ENCODE data around the gene MEGF11. TPM values are rescaled to one million over a fixed set of nuclear protein-coding genes. Genes with fewer than 3 reads are reported as not detected.

MEGF11 gene
- total RNA-seq, 6 experiments from 2014 or later, result not detected

DNA sequence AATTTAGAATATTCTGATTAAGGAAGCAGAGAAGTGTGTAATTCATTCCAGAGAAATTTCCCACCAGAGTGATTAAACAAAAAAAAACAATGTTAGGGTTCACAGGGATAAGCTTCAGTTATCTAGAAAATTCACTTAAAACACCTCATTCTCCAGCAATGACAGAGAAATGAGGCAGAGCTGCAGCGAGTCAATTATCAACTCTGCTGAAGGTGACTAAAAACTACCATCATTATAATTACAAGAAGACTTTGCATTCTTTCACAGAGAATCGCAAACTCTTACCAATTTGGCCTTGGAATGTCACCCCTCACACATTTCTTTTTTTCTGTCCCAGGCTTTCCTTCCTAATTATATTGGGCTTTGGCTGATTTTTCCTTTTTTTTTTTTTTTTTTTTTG, 267.1 kb downstream of the MEGF11 start:
- Mint-ChIP-seq H3K4me3 (no peak overlapping the region), H3K4me1 (ENCODE audit: low read depth) (no peaks in the 10 kb centered on the region), H3K36me3 (ENCODE audit: low read depth) (no peaks in the 10 kb centered on the region), H3K27me3 (ENCODE audit: insufficient read depth) (peaks cover 68% of the 10 kb centered on the region), H3K27ac (no peak overlapping the region), H3K9me3 (no peaks in the 10 kb centered on the region)
- no peak for DNase-seq
- TF ChIP-seq, protein P1, sequence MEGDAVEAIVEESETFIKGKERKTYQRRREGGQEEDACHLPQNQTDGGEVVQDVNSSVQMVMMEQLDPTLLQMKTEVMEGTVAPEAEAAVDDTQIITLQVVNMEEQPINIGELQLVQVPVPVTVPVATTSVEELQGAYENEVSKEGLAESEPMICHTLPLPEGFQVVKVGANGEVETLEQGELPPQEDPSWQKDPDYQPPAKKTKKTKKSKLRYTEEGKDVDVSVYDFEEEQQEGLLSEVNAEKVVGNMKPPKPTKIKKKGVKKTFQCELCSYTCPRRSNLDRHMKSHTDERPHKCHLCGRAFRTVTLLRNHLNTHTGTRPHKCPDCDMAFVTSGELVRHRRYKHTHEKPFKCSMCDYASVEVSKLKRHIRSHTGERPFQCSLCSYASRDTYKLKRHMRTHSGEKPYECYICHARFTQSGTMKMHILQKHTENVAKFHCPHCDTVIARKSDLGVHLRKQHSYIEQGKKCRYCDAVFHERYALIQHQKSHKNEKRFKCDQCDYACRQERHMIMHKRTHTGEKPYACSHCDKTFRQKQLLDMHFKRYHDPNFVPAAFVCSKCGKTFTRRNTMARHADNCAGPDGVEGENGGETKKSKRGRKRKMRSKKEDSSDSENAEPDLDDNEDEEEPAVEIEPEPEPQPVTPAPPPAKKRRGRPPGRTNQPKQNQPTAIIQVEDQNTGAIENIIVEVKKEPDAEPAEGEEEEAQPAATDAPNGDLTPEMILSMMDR (IDR thresholded peaks at IDR 0.05), result no peak

DNA sequence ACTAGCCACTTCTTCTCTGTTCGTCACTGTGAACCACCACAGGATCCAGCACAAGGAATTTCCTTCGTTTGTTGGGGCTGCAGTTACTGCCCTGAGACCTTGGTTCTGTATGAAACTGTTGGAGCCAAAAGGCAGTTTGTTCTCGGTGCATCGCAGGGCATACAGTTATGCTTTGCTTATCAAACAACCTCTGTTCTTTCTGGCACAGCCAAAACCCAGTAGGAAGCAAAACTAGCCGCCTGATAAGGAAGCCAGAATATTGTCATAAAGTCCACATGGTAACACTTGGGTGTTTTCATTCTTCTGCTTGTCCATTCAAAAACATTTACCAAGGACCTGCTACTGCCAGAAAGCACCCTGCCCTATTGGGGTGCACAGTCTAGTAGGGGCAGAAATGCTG, 268.2 kb downstream of the MEGF11 start:
- no peak overlapping the region for H3K4me3 Mint-ChIP-seq
- no peaks in the 10 kb centered on the region for H3K36me3 Mint-ChIP-seq (ENCODE audit: low read depth)
- TF ChIP-seq, protein P1 (IDR thresholded peaks at IDR 0.05), result no peak
- peaks cover 69% of the 10 kb centered on the region for H3K27me3 Mint-ChIP-seq (ENCODE audit: insufficient read depth)
- no peak for DNase-seq
- peaks cover 6% of the 10 kb centered on the region for H3K4me1 Mint-ChIP-seq (ENCODE audit: low read depth)
- H3K27ac Mint-ChIP-seq, result no peak overlapping the region
- no peaks in the 10 kb centered on the region for H3K9me3 Mint-ChIP-seq

DNA sequence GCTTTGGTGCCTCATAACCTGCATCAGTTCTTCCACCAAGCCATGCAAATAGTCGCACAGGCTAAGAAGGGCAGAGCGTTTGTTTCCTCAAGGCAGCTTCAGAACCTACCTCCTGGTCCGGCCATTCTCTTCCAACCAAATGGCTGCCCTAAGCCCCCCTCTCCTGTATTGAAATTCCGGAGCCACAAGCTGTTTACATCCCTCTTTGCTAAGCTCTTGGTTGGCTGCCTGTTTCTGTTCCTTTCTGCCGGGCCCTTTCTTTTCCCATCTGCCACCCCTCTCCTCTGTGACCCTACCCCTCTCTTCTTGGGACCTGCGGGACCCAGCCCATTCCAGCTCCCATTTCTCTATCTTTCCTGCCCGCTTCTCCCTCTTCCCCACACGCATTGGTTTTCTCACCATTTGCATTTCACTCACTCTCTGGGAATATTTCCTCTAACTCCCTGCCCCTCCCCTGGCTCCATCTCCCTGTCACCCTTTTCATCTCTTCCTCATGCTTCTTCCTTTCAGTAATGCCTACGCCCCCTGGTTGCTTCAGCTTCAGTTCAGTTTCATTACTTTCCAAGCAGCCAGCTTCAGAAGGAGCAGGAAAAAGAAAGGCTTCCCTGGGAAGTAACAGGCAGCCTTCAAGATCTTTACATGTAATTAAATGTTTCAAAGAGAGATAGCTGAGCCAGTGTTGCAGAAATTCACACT, 270.8 kb downstream of the MEGF11 start:
- Mint-ChIP-seq H3K4me1 (ENCODE audit: low read depth) (peaks cover 6% of the 10 kb centered on the region), H3K27me3 (ENCODE audit: insufficient read depth) (peaks cover 46% of the 10 kb centered on the region), H3K4me3 (no peak overlapping the region), H3K27ac (no peak overlapping the region), H3K36me3 (ENCODE audit: low read depth) (no peaks in the 10 kb centered on the region), H3K9me3 (no peaks in the 10 kb centered on the region)
- no peak for DNase-seq
- TF ChIP-seq, protein P1 (IDR thresholded peaks at IDR 0.05), result no peak

DNA sequence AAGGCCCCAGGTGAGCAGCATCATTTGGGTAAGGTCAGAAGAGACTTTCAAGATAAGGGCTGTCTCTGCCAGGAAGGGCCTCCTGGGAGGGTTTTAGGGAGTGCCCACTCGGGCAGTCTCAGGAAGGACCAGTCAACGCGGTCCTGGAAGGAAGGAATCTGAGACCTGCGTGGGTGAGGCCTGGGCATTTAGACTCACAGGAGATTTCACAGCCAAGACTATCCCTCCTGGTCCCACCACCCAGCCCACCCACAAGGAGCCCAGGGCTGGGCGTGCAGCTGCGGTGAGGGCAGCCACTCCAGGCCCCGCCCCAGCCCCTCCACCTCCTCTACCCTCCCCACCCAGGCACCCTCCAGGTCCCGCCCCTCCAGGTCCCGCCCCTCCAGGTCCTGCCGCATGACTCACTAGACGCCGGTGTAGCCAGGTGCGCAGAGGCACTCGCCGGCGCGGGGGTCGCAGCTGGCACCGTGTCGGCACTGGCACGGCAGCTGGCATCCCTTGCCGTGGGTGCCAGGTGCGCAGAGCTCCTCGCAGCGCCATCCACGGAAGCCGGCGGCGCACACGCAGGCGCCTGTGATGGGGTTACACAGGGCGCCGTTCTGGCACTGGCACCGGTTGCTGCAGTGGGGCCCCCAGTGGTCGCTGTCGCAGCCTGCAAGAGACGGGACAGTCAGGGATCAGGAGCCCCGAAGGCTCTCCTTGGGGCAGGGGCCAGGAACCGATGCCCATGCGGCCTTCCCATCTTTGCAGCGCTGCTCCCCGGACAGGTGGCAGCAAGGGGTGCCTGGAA, 271.5 kb downstream of the MEGF11 start:
- no peak for DNase-seq
- Mint-ChIP-seq H3K27ac (no peak overlapping the region), H3K27me3 (ENCODE audit: insufficient read depth) (peaks cover 43% of the 10 kb centered on the region), H3K9me3 (no peaks in the 10 kb centered on the region), H3K36me3 (ENCODE audit: low read depth) (no peaks in the 10 kb centered on the region), H3K4me3 (no peak overlapping the region), H3K4me1 (ENCODE audit: low read depth) (peaks cover 6% of the 10 kb centered on the region)
- TF ChIP-seq, protein P1 (IDR thresholded peaks at IDR 0.05), result no peak

DNA sequence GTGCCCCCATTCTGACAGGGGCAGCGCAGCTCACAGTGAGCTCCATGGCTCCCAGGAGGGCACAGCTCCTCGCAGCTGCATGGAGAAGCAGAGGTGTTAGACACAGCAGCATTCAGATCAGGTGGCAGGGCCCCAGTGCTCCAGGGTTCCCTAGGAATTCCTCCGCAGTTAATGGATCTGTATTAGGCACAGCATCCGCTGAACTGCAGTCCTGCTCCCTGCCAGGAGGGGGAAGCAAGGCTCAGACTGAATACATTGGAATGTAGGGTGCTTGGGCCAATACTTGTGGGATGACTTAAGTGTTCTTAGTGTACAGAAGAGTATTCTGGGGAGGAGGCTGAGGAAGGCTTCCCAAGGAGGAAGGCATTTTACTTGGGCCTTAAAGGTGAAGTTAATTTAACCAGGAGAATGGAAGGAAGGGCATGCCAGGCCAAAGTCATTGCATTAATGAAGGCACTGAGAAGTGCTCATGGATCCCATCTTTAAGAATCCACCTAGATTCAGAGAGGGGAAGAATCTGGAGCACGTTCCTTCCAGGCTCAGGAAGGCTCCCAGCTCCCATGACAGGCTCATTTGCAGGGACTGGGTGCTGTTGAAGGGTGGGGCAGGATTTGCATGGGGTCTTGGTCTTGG, 272.6 kb downstream of the MEGF11 start:
- TF ChIP-seq, protein P1 (IDR thresholded peaks at IDR 0.05), result peak; percentile 89
- H3K36me3 Mint-ChIP-seq (ENCODE audit: low read depth), result no peaks in the 10 kb centered on the region
- no peaks in the 10 kb centered on the region for H3K9me3 Mint-ChIP-seq
- peaks cover 33% of the 10 kb centered on the region for H3K27me3 Mint-ChIP-seq (ENCODE audit: insufficient read depth)
- H3K4me1 Mint-ChIP-seq (ENCODE audit: low read depth), result peaks cover 6% of the 10 kb centered on the region
- H3K4me3 Mint-ChIP-seq, result no peak overlapping the region
- peak; percentile 76 for DNase-seq
- H3K27ac Mint-ChIP-seq, result no peak overlapping the region

Data from HFFc6 (cell line).